Right lobe of liver (tissue), 6 donors: ENCODE data around the gene SHISAL2A. TPM values are rescaled to one million over a fixed set of nuclear protein-coding genes. Genes with fewer than 3 reads are reported as not detected.
A peak's percentile ranks its signal among the peaks of the same experiment; 100 is the strongest.

Experiments used
- ATAC-seq, 4 donors: fragments of 200-7000 bp; cut with Tn5 transposase; one replicate each; pipeline ENCODE4 v1.9.1; 2020; ENCODE audit warnings: mild to moderate bottlenecking in 4 of 4, moderate library complexity in 4 of 4
- DNase-seq, 3 donors: peaks; one replicate each; pipeline ENCODE4 v3.0.0-alpha.2; 2020
- H3K27ac ChIP-seq, 3 donors: fragments of 200-600 bp; one replicate each; pipeline ENCODE4 v1.8.0; 2022
- H3K27me3 ChIP-seq, 2 donors: fragments of 200-600 bp; one replicate each; pipeline ENCODE4 v1.8.0; 2022
- H3K36me3 ChIP-seq, 4 donors: fragments of 200-600 bp; sonication (generic) in 1 of 4; one replicate each; pipeline versions ENCODE4 v1.5.1 to v1.8.0; 2017 to 2022; ENCODE audit warnings: control low read depth in 1 of 4
- H3K4me1 ChIP-seq, 4 donors: fragments of 200-600 bp; sonication (generic) in 1 of 4; one replicate each; pipeline versions ENCODE4 v1.5.1 to v1.8.0; 2017 to 2022; ENCODE audit warnings: control low read depth in 1 of 4
- H3K4me3 ChIP-seq, 3 donors: fragments of 200-600 bp; one replicate each; pipeline ENCODE4 v1.8.0; 2022
- H3K9me3 ChIP-seq, 4 donors: fragments of 200-600 bp; sonication (generic) in 1 of 4; one replicate each; pipeline versions ENCODE4 v1.5.1 to v1.8.0; 2017 to 2022; ENCODE audit warnings: control low read depth in 1 of 4
- POLR2A ChIP-seq: fragments of 450-650 bp; IDR thresholded peaks from one replicate; pipeline ENCODE4 v1.6.1; 2017; ENCODE audit warnings: antibody characterized with exemption, mild to moderate bottlenecking
- WGBS: methylation state at CpG from one replicate; pipeline ENCODE4 v1.1.6; 2018; ENCODE audit warnings: low coverage, low lambda C conversion rate; ENCODE audit not compliant: insufficient coverage; ENCODE audit errors: missing lambda C conversion rate; 5-methylcytosine and 5-hydroxymethylcytosine counted together
- intact Hi-C, 2 donors: fragments of 100-400 bp; cut with DNase I; formaldehyde crosslinking; loops; one replicate each; pipeline versions ENCODE4 v1.11.2 to v1.14.1; 2022
- total RNA-seq, 6 experiments: library from RNA; depleted of rRNA in 2 of 6; stranded (reverse); fragments of >200 nt in 2 of 6; fragmentation: NEBNext Ultra II Directional in 3 of 6; extraction: Animal tissue kit (Norgen Biotek cat#: 25700) in 3 of 6; gene quantifications; one replicate each; pipeline versions ENCODE4 v1.1.0 to v1.2.4, GENCODE V29; 2016 to 2023
- TF ChIP-seq, protein P1 (sequence below), 4 donors: fragments of 200-600 bp in 3 of 4; fragments of 450-650 bp in 1 of 4; IDR thresholded peaks; one replicate each; pipeline versions ENCODE4 v1.5.1 to v1.8.0; 2016 to 2022; ENCODE audit warnings: antibody characterized with exemption in 4 of 4, mild to moderate bottlenecking in 2 of 4
- donor health status: DM: no; HTN: yes; CAD: no.
- donor health status: DM: no; HTN: no; CAD: no.
- donor health status: DM: no; HTN: no; CAD: no.
- donor health status: DM: no; HTN: yes; CAD: no.
- donor health status: DM: no; HTN: yes; CAD: no.

SHISAL2A gene
- total RNA-seq, 6 experiments from 2014 or later = not detected

GRCh38 chr1:52669696-52670095 lies 36.7 kb downstream of the SHISAL2A start:
- DNase-seq (no peak), ATAC-seq (no peak)
- TF ChIP-seq, protein P1, sequence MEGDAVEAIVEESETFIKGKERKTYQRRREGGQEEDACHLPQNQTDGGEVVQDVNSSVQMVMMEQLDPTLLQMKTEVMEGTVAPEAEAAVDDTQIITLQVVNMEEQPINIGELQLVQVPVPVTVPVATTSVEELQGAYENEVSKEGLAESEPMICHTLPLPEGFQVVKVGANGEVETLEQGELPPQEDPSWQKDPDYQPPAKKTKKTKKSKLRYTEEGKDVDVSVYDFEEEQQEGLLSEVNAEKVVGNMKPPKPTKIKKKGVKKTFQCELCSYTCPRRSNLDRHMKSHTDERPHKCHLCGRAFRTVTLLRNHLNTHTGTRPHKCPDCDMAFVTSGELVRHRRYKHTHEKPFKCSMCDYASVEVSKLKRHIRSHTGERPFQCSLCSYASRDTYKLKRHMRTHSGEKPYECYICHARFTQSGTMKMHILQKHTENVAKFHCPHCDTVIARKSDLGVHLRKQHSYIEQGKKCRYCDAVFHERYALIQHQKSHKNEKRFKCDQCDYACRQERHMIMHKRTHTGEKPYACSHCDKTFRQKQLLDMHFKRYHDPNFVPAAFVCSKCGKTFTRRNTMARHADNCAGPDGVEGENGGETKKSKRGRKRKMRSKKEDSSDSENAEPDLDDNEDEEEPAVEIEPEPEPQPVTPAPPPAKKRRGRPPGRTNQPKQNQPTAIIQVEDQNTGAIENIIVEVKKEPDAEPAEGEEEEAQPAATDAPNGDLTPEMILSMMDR (IDR thresholded peaks at IDR 0.05) = no peak
- no peak for TF ChIP-seq POLR2A
- 100% methylated on average over 1 of the region's 1 CpG for WGBS
- Histone ChIP-seq H3K4me3 (no peak overlapping the region), H3K27ac (no peak overlapping the region), H3K4me1 (peaks cover 0 to 5% (median 0%) of the 10 kb centered on the region in 4 donors), H3K9me3 (no peaks in the 10 kb centered on the region), H3K36me3 (no peaks in the 10 kb centered on the region), H3K27me3 (no peaks in the 10 kb centered on the region)
- intact Hi-C loops = no loop called here

GRCh38 chr1:52670604-52671003 lies 37.6 kb downstream of the SHISAL2A start:
- no peaks in the 10 kb centered on the region for H3K27me3 ChIP-seq
- ATAC-seq (no peak), DNase-seq (no peak)
- no peak overlapping the region for H3K4me3 ChIP-seq
- no peaks in the 10 kb centered on the region for H3K9me3 ChIP-seq
- no peak for TF ChIP-seq POLR2A
- TF ChIP-seq, protein P1 (IDR thresholded peaks at IDR 0.05) = no peak
- 93% methylated on average over 2 of the region's 2 CpGs for WGBS
- no peak overlapping the region for H3K27ac ChIP-seq
- H3K4me1 ChIP-seq = no peaks in the 10 kb centered on the region
- intact Hi-C loops = no loop called here
- no peaks in the 10 kb centered on the region for H3K36me3 ChIP-seq

- H3K27ac ChIP-seq = no peak overlapping the region
- H3K4me3 ChIP-seq = no peak overlapping the region
- no peaks in the 10 kb centered on the region for H3K27me3 ChIP-seq
- no peaks in the 10 kb centered on the region for H3K36me3 ChIP-seq
- no CpG with 5 or more reads among the region's 1 CpG for WGBS
- peak in 1 of 3 donors; percentile 7 for DNase-seq
- peaks cover 0 to 20% (median 7%) of the 10 kb centered on the region in 4 donors for H3K4me1 ChIP-seq
- intact Hi-C loops = no loop called here
- TF ChIP-seq, protein P1 (IDR thresholded peaks at IDR 0.05) = no peak
- TF ChIP-seq POLR2A = no peak
- H3K9me3 ChIP-seq = no peaks in the 10 kb centered on the region
- ATAC-seq = no peak
Observed at GRCh38 chr1:52672946-52673345, 40.0 kb downstream of the SHISAL2A start.

DNA sequence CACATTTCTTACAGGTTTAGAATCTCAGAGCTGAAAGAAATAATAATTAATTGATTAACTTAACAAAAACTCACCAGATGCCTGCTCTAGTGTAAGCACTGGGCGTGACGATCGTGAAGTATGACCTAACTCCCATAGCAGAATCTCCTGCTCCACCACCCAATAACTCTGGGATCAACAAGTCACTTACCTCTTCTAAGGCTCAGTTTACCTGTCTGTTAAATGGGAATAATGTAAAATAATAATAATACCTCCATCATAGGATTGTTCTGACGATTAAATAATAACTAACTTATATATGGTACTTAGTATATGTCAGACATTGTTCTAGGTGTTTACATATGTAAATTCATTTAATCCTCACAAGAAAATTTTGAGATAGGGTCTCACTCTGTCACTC lies 40.5 kb downstream of the SHISAL2A start:
- DNase-seq = no peak
- Histone ChIP-seq H3K27ac (no peak overlapping the region), H3K36me3 (no peaks in the 10 kb centered on the region), H3K4me3 (no peak overlapping the region), H3K27me3 (no peaks in the 10 kb centered on the region), H3K9me3 (no peaks in the 10 kb centered on the region), H3K4me1 (peaks cover 0 to 26% (median 9%) of the 10 kb centered on the region in 4 donors)
- ATAC-seq = no peak
- intact Hi-C loops = no loop called here
- TF ChIP-seq, protein P1 (IDR thresholded peaks at IDR 0.05) = no peak
- no peak for TF ChIP-seq POLR2A
- 98% methylated on average over 4 of the region's 4 CpGs for WGBS
